ENCODE results near the gene ILRUN. TPM values are rescaled to one million over a fixed set of nuclear protein-coding genes. Genes with fewer than 3 reads are reported as not detected.
"Not testable (repeated sequence)": the region's sequence is repeated elsewhere in the genome, so short reads cannot be mapped to it uniquely, and the experiment has no call there.

The ILRUN gene
- total RNA-seq, 1 experiment from 2014 or later = 64.6 TPM

DNA sequence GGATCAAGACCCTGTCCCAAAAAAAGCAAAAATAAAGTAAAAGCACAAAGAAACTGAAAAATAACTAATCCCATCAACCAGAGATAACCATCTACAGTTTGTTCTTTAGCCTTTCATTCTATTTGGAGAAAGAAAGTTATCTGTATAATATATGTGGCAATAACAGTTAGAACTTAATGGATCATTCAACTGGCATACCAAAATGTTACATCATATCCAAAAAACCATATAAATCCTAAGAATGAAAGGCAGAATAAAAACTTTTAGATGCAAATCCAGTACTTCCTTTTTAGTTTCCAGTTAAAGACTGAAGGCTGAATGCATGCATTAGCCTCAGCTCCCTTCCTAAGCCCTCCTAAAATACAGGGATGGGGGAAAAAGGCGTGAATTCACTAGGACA, 25.2 kb downstream of the ILRUN start:
- Histone ChIP-seq H2BK20ac (ENCODE audit: low read depth, low read length, poor library complexity, severe bottlenecking) (no peak overlapping the region), H3K79me2 (ENCODE audit: insufficient read depth, low read length) (peaks cover 7% of the 10 kb centered on the region; the same call in 1 of the 2 replicates), H3K9ac (ENCODE audit: extremely low read depth, insufficient read length, low read length) (no peak overlapping the region), H3K14ac (ENCODE audit: insufficient read depth, low read length) (no peak overlapping the region), H3K4me1 (ENCODE audit: insufficient read depth, low read length) (no peaks in the 10 kb centered on the region), H2AK5ac (ENCODE audit: insufficient read length, low read length) (no peak overlapping the region), H3K23me2 (ENCODE audit: insufficient read length, low read depth, low read length, poor library complexity, severe bottlenecking) (no peaks in the 10 kb centered on the region), H2BK5ac (ENCODE audit: insufficient read length, low read length) (no peak overlapping the region), H3K23ac (ENCODE audit: insufficient read length, low read depth, low read length) (no peak overlapping the region), H3K27ac (ENCODE audit: insufficient read length, low read depth, low read length) (no peak overlapping the region), H3K27me3 (ENCODE audit: insufficient read depth, low read length) (no peaks in the 10 kb centered on the region), H3T11ph (ENCODE audit: low read length) (no peak overlapping the region), H3K4me2 (ENCODE audit: insufficient read depth, insufficient read length, low read length) (no peak overlapping the region), H2BK120ac (ENCODE audit: low read depth, low read length, poor library complexity, severe bottlenecking) (no peak overlapping the region), H2BK12ac (ENCODE audit: insufficient read length, low read depth, low read length) (no peak overlapping the region), H3K9me3 (ENCODE audit: control insufficient read depth, low read depth, low read length) (no peaks in the 10 kb centered on the region), H3K4ac (ENCODE audit: low read depth, low read length) (no peak overlapping the region), H4K5ac (ENCODE audit: insufficient read length, low read depth, low read length) (no peak overlapping the region), H2AFZ (ENCODE audit: low read length) (no peak overlapping the region), H4K20me1 (ENCODE audit: control insufficient read depth, insufficient read depth, insufficient read length) (no peaks in the 10 kb centered on the region), H4K91ac (ENCODE audit: insufficient read length, low read depth, low read length) (no peak overlapping the region), H3K56ac (ENCODE audit: insufficient read length, low read depth, low read length) (no peak overlapping the region), H3K18ac (ENCODE audit: insufficient read length, low read depth, low read length) (no peak overlapping the region), H4K8ac (replicated peaks; ENCODE audit: insufficient read length, low read depth, low read length) (no peak overlapping the region), H3K79me1 (ENCODE audit: insufficient read depth, low read depth, low read length, poor library complexity, severe bottlenecking) (peaks cover 13% of the 10 kb centered on the region), H2BK15ac (ENCODE audit: low read depth, low read length) (no peak overlapping the region)
- H3K27ac Mint-ChIP-seq = peak overlapping the region; percentile 34 to 96 (median 35); a peak in 5 of 7 replicates
- H3K4me1 Mint-ChIP-seq = peaks cover 16 to 19% of the 10 kb centered on the region in 2 experiments
- H3K4me3 Mint-ChIP-seq = no peak overlapping the region
- H3K9me3 Mint-ChIP-seq = no peaks in the 10 kb centered on the region
- WGBS (ENCODE audit: extremely low coverage, insufficient read length, low lambda C conversion rate) = no CpG with 5 or more reads among the region's 1 CpG
- TF ChIP-seq, protein P1, sequence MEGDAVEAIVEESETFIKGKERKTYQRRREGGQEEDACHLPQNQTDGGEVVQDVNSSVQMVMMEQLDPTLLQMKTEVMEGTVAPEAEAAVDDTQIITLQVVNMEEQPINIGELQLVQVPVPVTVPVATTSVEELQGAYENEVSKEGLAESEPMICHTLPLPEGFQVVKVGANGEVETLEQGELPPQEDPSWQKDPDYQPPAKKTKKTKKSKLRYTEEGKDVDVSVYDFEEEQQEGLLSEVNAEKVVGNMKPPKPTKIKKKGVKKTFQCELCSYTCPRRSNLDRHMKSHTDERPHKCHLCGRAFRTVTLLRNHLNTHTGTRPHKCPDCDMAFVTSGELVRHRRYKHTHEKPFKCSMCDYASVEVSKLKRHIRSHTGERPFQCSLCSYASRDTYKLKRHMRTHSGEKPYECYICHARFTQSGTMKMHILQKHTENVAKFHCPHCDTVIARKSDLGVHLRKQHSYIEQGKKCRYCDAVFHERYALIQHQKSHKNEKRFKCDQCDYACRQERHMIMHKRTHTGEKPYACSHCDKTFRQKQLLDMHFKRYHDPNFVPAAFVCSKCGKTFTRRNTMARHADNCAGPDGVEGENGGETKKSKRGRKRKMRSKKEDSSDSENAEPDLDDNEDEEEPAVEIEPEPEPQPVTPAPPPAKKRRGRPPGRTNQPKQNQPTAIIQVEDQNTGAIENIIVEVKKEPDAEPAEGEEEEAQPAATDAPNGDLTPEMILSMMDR (conservative IDR thresholded peaks at IDR 0.05) = no peak
- DNase-seq = no peak
- 0 out of 7 replicates have a peak, but pooled peaks cover 0 to 2% (median 0%) of the 10 kb centered on the region in 3 experiments for H3K36me3 Mint-ChIP-seq (ENCODE audit: insufficient read depth in 1 of 3, low read depth in 3 of 3)
- H3K27me3 Mint-ChIP-seq (ENCODE audit: low read depth) = no peaks in the 10 kb centered on the region

DNA sequence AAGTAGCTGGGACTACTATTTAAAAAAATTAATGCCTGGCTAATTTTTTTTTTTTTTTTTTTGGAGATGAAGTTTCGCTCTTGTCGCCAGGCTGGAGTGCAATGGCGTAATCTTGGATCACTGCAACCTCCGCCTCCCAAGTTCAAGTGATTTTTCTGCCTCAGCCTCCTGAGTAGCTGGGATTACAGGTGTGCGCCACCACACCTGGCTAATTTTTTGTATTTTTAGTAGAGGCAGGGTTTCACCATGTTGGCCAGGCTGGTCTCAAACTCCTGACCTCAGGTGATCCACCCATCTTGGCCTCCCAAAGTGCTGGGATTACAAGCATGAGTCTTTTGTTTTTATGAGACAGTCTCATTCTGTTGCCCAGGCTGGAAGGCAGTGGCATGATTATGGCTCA, 27.8 kb downstream of the ILRUN start:
- not testable (repeated sequence) for H2AK5ac ChIP-seq (ENCODE audit: insufficient read length, low read length); H3K4me3 Mint-ChIP-seq; H3T11ph ChIP-seq (ENCODE audit: low read length); H3K79me1 ChIP-seq (ENCODE audit: insufficient read depth, low read depth, low read length, poor library complexity, severe bottlenecking); H2BK12ac ChIP-seq (ENCODE audit: insufficient read length, low read depth, low read length); H4K5ac ChIP-seq (ENCODE audit: insufficient read length, low read depth, low read length); H2AFZ ChIP-seq (ENCODE audit: low read length); H3K4ac ChIP-seq (ENCODE audit: low read depth, low read length); H3K79me2 ChIP-seq (ENCODE audit: insufficient read depth, low read length); H2BK5ac ChIP-seq (ENCODE audit: insufficient read length, low read length); H3K27me3 ChIP-seq (ENCODE audit: insufficient read depth, low read length); H3K4me1 ChIP-seq (ENCODE audit: insufficient read depth, low read length); H3K36me3 Mint-ChIP-seq (ENCODE audit: insufficient read depth in 1 of 3, low read depth in 3 of 3); H3K9me3 Mint-ChIP-seq; H2BK120ac ChIP-seq (ENCODE audit: low read depth, low read length, poor library complexity, severe bottlenecking); H3K27me3 Mint-ChIP-seq (ENCODE audit: low read depth); H4K91ac ChIP-seq (ENCODE audit: insufficient read length, low read depth, low read length); H3K27ac Mint-ChIP-seq; H4K20me1 ChIP-seq (ENCODE audit: control insufficient read depth, insufficient read depth, insufficient read length); H4K8ac ChIP-seq (replicated peaks; ENCODE audit: insufficient read length, low read depth, low read length); H3K56ac ChIP-seq (ENCODE audit: insufficient read length, low read depth, low read length); H3K9me3 ChIP-seq (ENCODE audit: control insufficient read depth, low read depth, low read length); H3K18ac ChIP-seq (ENCODE audit: insufficient read length, low read depth, low read length); H3K23ac ChIP-seq (ENCODE audit: insufficient read length, low read depth, low read length); H3K27ac ChIP-seq (ENCODE audit: insufficient read length, low read depth, low read length); H3K23me2 ChIP-seq (ENCODE audit: insufficient read length, low read depth, low read length, poor library complexity, severe bottlenecking); H3K9ac ChIP-seq (ENCODE audit: extremely low read depth, insufficient read length, low read length); H3K14ac ChIP-seq (ENCODE audit: insufficient read depth, low read length); DNase-seq; H2BK20ac ChIP-seq (ENCODE audit: low read depth, low read length, poor library complexity, severe bottlenecking); H2BK15ac ChIP-seq (ENCODE audit: low read depth, low read length); H3K4me2 ChIP-seq (ENCODE audit: insufficient read depth, insufficient read length, low read length)
- peaks cover 22 to 29% of the 10 kb centered on the region in 2 experiments for H3K4me1 Mint-ChIP-seq
- WGBS (ENCODE audit: extremely low coverage, insufficient read length, low lambda C conversion rate) = no CpG with 5 or more reads among the region's 5 CpGs
